GM10266 (cell line): ENCODE measurements around the gene FUCA2.
"Not testable (repeated sequence)": the region's sequence is repeated elsewhere in the genome, so short reads cannot be mapped to it uniquely, and the experiment has no call there.

ENCODE experiments used
- DNase-seq: peaks from one replicate; pipeline ENCODE4 v3.0.0; 2012; ENCODE audit errors: extremely low spot score
- CTCF ChIP-seq: IDR thresholded peaks from 2 replicates; pipeline ENCODE4 v1.5.1; 2012; ENCODE audit warnings: mild to moderate bottlenecking, low read depth; ENCODE audit not compliant: control insufficient read depth, insufficient read depth; ENCODE audit errors: missing control alignments

Gene FUCA2

DNA sequence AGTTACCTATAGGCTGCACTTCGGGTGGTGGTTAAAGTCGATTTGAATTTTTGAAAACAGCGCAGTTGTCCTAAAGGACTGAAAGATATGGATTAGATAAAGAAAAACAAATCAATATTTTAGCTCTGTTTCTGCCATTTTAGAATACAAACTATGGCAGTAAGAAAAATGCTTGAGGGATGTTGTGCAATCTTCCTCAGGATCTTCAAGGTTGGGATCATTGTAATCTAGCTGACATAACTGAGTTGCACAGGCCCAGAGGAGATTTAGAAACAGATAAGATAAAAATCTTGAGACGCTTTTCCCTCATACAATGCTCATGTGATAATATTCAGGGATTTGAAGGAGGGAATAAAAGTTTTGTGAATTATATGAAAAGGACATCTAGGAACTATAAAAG, 60.0 kb downstream of the FUCA2 start:
- TF ChIP-seq CTCF = no peak
- no peak for DNase-seq

- DNase-seq = peak; percentile 84
- no peak for TF ChIP-seq CTCF
Observed at GRCh38 chr6:143450453-143451371, 60.8 kb downstream of the FUCA2 start, which contains the start of the genes ADAT2 and PEX3. Gene ADAT2, minus strand, starts transcription at chr6:143450695. Its CDS starts 37 bp downstream, at chr6:143450658. Gene PEX3, plus strand, starts transcription at chr6:143450805. Its CDS starts 238 bp downstream, at chr6:143451043.

- no peak for TF ChIP-seq CTCF
- DNase-seq = peak; percentile 12
Observed at GRCh38 chr6:143449714-143450452, 61.6 kb downstream of the FUCA2 start.

DNA sequence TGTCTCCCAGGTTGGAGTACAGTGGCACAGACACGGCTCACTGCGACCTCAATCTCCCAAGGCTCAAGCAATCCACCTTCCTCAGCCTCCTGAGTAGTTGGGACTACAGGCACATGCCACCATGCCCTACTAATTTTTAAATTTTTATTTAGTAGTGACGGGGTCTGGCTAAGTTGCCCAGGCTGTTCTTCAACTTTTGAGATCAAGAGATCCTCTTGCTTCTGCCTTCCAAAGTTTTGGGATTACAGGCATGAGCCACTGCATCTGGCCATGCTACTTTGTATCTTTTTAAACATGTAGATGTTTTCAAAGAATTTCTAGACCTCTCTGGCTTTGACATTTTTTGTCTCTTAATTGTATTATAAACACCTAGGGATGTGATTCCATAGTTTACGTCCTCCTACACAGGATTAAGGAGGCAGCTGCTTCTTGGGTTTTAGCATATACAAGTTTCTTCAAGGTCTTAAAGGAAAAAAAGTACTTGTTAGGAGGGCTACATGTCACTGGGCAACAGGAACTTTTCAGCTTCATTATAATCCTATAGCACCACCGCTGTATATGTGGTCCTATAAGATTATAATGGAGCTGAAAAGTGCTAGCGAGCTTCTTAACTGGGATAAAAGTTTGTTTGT, 62.3 kb downstream of the FUCA2 start:
- no peak for TF ChIP-seq CTCF
- no peak for DNase-seq

GRCh38 chr6:143447865-143448264, 63.7 kb downstream of the FUCA2 start:
- DNase-seq = not testable (repeated sequence)
